Loucy (cell line): Measurements from ENCODE around the gene PLXNA4.

ENCODE experiments used
- EZH2phosphoT487 ChIP-seq: fragments of 200-600 bp; IDR thresholded peaks from 2 replicates; pipeline ENCODE4 v1.6.1; 2018; ENCODE audit warnings: antibody characterized with exemption, mild to moderate bottlenecking, moderate library complexity, borderline replicate concordance
- TF ChIP-seq, protein P1 (sequence below): fragments of 200-600 bp; sonication (generic); conservative IDR thresholded peaks from 2 replicates; pipeline ENCODE4 v1.5.1; 2014; ENCODE audit warnings: mild to moderate bottlenecking, antibody characterized with exemption, low read length

DNA sequence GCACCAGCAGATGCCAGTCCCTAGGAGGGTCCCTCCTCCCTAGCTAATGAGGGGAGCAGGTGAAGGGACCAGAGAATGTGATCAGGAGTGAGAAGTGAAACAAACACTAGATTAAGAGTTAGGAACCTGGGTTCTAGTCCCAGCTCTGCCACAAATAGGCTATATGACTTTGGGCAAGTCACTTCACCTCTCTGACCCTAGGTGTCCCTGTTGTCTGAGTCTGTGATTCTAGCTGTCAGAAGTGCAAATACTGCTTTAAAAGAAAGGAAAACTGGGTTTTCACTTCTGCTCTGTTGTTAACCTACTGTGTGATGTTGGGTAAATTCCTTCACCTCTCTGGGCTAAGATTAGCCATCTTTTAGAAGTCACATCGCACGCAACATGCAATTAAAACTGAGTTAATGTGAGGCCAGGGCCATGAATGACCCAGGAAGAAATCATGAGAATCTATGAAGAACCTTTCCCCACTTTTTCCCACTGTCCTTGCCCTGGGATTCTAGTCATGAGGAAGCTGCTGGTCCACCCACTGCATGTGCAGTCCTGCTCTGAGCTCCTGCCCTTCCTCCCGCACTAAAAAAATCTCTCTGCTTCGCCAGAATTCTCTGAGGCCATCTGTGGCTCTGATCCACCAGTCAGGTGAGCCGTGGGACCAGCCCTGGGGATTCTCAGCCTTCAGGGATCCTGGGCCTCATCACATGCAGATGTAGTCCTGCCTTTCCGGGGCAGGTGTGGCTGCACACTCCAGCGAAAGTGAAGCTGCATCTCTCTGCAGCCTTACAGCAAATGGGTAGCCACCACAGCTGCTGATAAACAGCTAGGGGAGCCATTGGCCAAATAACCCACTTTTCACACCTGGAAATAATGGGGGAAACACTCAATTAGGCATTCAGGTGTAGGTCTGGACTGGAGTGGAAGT is 181.7 kb downstream of the PLXNA4 start:
- no peak for TF ChIP-seq EZH2phosphoT487
- TF ChIP-seq, protein P1, sequence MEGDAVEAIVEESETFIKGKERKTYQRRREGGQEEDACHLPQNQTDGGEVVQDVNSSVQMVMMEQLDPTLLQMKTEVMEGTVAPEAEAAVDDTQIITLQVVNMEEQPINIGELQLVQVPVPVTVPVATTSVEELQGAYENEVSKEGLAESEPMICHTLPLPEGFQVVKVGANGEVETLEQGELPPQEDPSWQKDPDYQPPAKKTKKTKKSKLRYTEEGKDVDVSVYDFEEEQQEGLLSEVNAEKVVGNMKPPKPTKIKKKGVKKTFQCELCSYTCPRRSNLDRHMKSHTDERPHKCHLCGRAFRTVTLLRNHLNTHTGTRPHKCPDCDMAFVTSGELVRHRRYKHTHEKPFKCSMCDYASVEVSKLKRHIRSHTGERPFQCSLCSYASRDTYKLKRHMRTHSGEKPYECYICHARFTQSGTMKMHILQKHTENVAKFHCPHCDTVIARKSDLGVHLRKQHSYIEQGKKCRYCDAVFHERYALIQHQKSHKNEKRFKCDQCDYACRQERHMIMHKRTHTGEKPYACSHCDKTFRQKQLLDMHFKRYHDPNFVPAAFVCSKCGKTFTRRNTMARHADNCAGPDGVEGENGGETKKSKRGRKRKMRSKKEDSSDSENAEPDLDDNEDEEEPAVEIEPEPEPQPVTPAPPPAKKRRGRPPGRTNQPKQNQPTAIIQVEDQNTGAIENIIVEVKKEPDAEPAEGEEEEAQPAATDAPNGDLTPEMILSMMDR, result peak; percentile 71
